Measurements from ENCODE around the gene TMEM129.
A peak's percentile ranks its signal among the peaks of the same experiment; 100 is the strongest.
"Not testable (repeated sequence)": the region's sequence is repeated elsewhere in the genome, so short reads cannot be mapped to it uniquely, and the experiment has no call there.

TMEM129 gene

GRCh38 chr4:1695913-1696312 is 25.2 kb downstream of the TMEM129 start:
- no peak for DNase-seq

- peak; percentile 47 for DNase-seq
Observed at GRCh38 chr4:1693131-1693896, 27.8 kb downstream of the TMEM129 start.

- DNase-seq = no peak
Observed at GRCh38 chr4:1691737-1692373, 29.3 kb downstream of the TMEM129 start.

GRCh38 chr4:1690698-1691097 is 30.4 kb downstream of the TMEM129 start:
- no peak for DNase-seq

- no peak for DNase-seq
Observed at GRCh38 chr4:1686440-1687036, 34.6 kb downstream of the TMEM129 start.

- DNase-seq = peak; percentile 63
Observed at GRCh38 chr4:1685235-1686150, 35.6 kb downstream of the TMEM129 start.

- peak; percentile 58 for DNase-seq
Observed at GRCh38 chr4:1684506-1685234, 36.5 kb downstream of the TMEM129 start.

GRCh38 chr4:1683736-1684505 is 37.2 kb downstream of the TMEM129 start, which contains the start of gene FAM53A:
TSS of gene FAM53A (minus strand) at chr4:1684313. CDS start at chr4:1668741, 15,572 bp downstream.
- peak; percentile 85 for DNase-seq

- no peak for DNase-seq
Observed at GRCh38 chr4:1683261-1683735, 37.8 kb downstream of the TMEM129 start.

GRCh38 chr4:1682860-1683259 is 38.3 kb downstream of the TMEM129 start:
- DNase-seq = no peak

- no peak for DNase-seq
Observed at GRCh38 chr4:1678244-1678643, 42.9 kb downstream of the TMEM129 start.

GRCh38 chr4:1676605-1677525 is 44.3 kb downstream of the TMEM129 start:
- no peak for DNase-seq

GRCh38 chr4:1675802-1676137 is 45.4 kb downstream of the TMEM129 start:
- no peak for DNase-seq

- DNase-seq = no peak
Observed at GRCh38 chr4:1675136-1675801, 45.9 kb downstream of the TMEM129 start.

GRCh38 chr4:1674682-1675081 is 46.4 kb downstream of the TMEM129 start:
- DNase-seq = no peak

- DNase-seq = no peak
Observed at GRCh38 chr4:1673671-1674070, 47.5 kb downstream of the TMEM129 start.

- not testable (repeated sequence) for DNase-seq
Observed at GRCh38 chr4:1671011-1671410, 50.1 kb downstream of the TMEM129 start.

GRCh38 chr4:1670279-1670678 is 50.8 kb downstream of the TMEM129 start:
- DNase-seq = no peak

GRCh38 chr4:1669850-1670249 is 51.3 kb downstream of the TMEM129 start:
- DNase-seq = no peak
